Heart left ventricle (tissue), 16 donors: ENCODE measurements around the gene ABCC3. TPM values are rescaled to one million over a fixed set of nuclear protein-coding genes. Genes with fewer than 3 reads are reported as not detected.
"Not testable (repeated sequence)": the region's sequence is repeated elsewhere in the genome, so short reads cannot be mapped to it uniquely, and the experiment has no call there.

ENCODE experiments used
- ATAC-seq, 4 donors: fragments of 200-7000 bp; cut with Tn5 transposase; one replicate each; pipeline ENCODE4 v1.9.1; 2020 to 2022; ENCODE audit warnings: moderate library complexity in 4 of 4, mild to moderate bottlenecking in 3 of 4, moderate number of reproducible peaks in 1 of 4
- DNase-seq, 5 donors: peaks; one replicate each; pipeline ENCODE4 v3.0.0-alpha.2; 2020
- H3K27ac ChIP-seq, 12 donors: fragments of 200-600 bp; sonication (generic) in 4 of 12; one replicate each; pipeline versions ENCODE4 v1.5.0 to v1.8.0; 2016 to 2022; ENCODE audit warnings: mild to moderate bottlenecking in 2 of 12
- H3K27me3 ChIP-seq, 9 donors: fragments of 200-600 bp; sonication (generic) in 2 of 9; one replicate each; pipeline versions ENCODE4 v1.5.1 to v1.8.0; 2016 to 2022; ENCODE audit warnings: mild to moderate bottlenecking in 3 of 9
- H3K36me3 ChIP-seq, 9 donors: fragments of 200-600 bp; sonication (generic) in 2 of 9; one replicate each; pipeline versions ENCODE4 v1.5.0 to v1.8.0; 2018 to 2022; ENCODE audit warnings: mild to moderate bottlenecking in 2 of 9
- H3K4me1 ChIP-seq, 12 donors: fragments of 200-600 bp; sonication (generic) in 4 of 12; one replicate each; pipeline versions ENCODE4 v1.5.0 to v1.8.0; 2016 to 2022; ENCODE audit warnings: mild to moderate bottlenecking in 3 of 12
- H3K4me3 ChIP-seq, 12 donors: fragments of 200-600 bp; sonication (generic) in 4 of 12; one replicate each; pipeline versions ENCODE4 v1.5.0 to v1.8.0; 2017 to 2022; ENCODE audit warnings: mild to moderate bottlenecking in 9 of 12, moderate library complexity in 4 of 12
- H3K9me3 ChIP-seq, 12 donors: fragments of 200-600 bp; sonication (generic) in 4 of 12; one replicate each; pipeline versions ENCODE4 v1.5.0 to v1.8.0; 2016 to 2022; ENCODE audit warnings: mild to moderate bottlenecking in 1 of 12
- CTCF ChIP-seq, 12 donors: fragments of 200-600 bp; sonication (generic) in 4 of 12; IDR thresholded peaks; one replicate each; pipeline versions ENCODE4 v1.5.0 to v1.8.0; 2018 to 2022; ENCODE audit warnings: antibody characterized with exemption in 12 of 12, mild to moderate bottlenecking in 5 of 12
- POLR2A ChIP-seq, 2 donors: fragments of 450-650 bp; IDR thresholded peaks; one replicate each; pipeline ENCODE4 v1.6.1; 2017; ENCODE audit warnings: antibody characterized with exemption in 2 of 2, mild to moderate bottlenecking in 2 of 2, moderate library complexity in 2 of 2
- WGBS, 4 donors: extraction: QIAGEN DNeasy Blood & Tissue Kit in 2 of 4; methylation state at CpG; one replicate each; pipeline versions ENCODE4 v1.1.5 to v1.1.7; 2013 to 2018; 5-methylcytosine and 5-hydroxymethylcytosine counted together
- intact Hi-C, 10 donors: fragments of 100-400 bp; cut with DNase I; formaldehyde crosslinking; loops; one replicate each; pipeline versions ENCODE4 v1.11.1 to v1.14.2; 2022
- polyA plus RNA-seq, 2 donors: library from polyadenylated mRNA; stranded (reverse); fragments of 200-250 nt; gene quantifications; one replicate each; pipeline ENCODE4 v1.2.3, GENCODE V29; 2013
- total RNA-seq, 9 donors: library from RNA; depleted of rRNA in 2 of 9; stranded (reverse); fragments of >200 nt in 2 of 9; fragmentation: NEBNext Ultra II Directional in 3 of 9; extraction: Animal tissue kit (Norgen Biotek cat#: 25700) in 3 of 9; gene quantifications; one replicate each; pipeline versions ENCODE4 v1.1.0 to v1.2.4, GENCODE V29; 2016 to 2023
- donor health status: ischemic (EF 13 %, LVEDD 7.1; RV severe dilation, severe dysfunction).
- donor health status: healthy with polysubstance abuse.
- donor health status: DM: no; HTN: yes; CAD: no.
- donor health status: DM: no; HTN: no; CAD: no.
- donor health status: ischemic (EF 25% LVEDD 6.9; RV normal size, moderate dysfunction).
- donor health status: ischemic (EF 25% LVEDD 5.7; RV mildly dilated, moderate dysfunction).
- donor health status: healthy.
- donor health status: DM: yes; HTN: yes; CAD: no.
- donor health status: ischemic (EF 35%, LVEDD 5.7; RV mildly dilated, moderate dysfunction).
- donor health status: nonischemic (EF 11% LVEDD 7.7; RV severe dilation, severe dysfunction).
- donor health status: DM: yes; HTN: yes; CAD: no.
- donor health status: PGD.
- donor health status: ischemic (EF 29% LVEDD 5.4; RV normal size, mild dysfunction).
- donor health status: nonischemic (EF 23%, LVEDD 6.1; RV moderate dilation, normal function).

The ABCC3 gene
- total and polyA plus RNA-seq, 11 donors: 0.20 to 21.6 (median 1.3) TPM; not detected in 1

- WGBS, 4 donors: 89 to 92% (median 89%) methylated on average over 11 of the region's 11 CpGs
- intact Hi-C loops: loop anchor here in 4 of 10 donors (5.0 kb wide), 4 partner anchors 42 to 197 kb away; partner anchors contain the start of genes ABCC3 (in 1 of the 4) and SPATA20 (in 1 of the 4)
- H3K4me3 ChIP-seq: no peak overlapping the region
- no peak for TF ChIP-seq CTCF (IDR thresholded peaks at IDR 0.05)
- no peak for TF ChIP-seq POLR2A (IDR thresholded peaks at IDR 0.05)
- peaks cover 0 to 8% (median 0%) of the 10 kb centered on the region in 12 donors for H3K4me1 ChIP-seq
- no peaks in the 10 kb centered on the region for H3K36me3 ChIP-seq
- ATAC-seq: no peak
- DNase-seq: no peak
- no peak overlapping the region for H3K27ac ChIP-seq
- H3K27me3 ChIP-seq: no peaks in the 10 kb centered on the region
- H3K9me3 ChIP-seq: no peaks in the 10 kb centered on the region
Observed at GRCh38 chr17:50679008-50679544, 44.4 kb downstream of the ABCC3 start.

- 95 to 99% (median 96%) methylated on average over 5 of the region's 5 CpGs for WGBS, 4 donors
- intact Hi-C loops: loop anchor here in 9 of 10 donors (2.0 to 10.0 kb wide), 7 partner anchors 48 to 198 kb away; partner anchors contain the start of genes SPATA20 (in 4 of the 9) and ABCC3 (in 3 of the 9)
- Histone ChIP-seq H3K4me1 (peaks cover 0 to 8% (median 0%) of the 10 kb centered on the region in 12 donors), H3K27ac (no peak overlapping the region), H3K9me3 (no peaks in the 10 kb centered on the region), H3K4me3 (no peak overlapping the region), H3K36me3 (no peaks in the 10 kb centered on the region), H3K27me3 (no peaks in the 10 kb centered on the region)
- ATAC-seq (no peak), DNase-seq (no peak)
- no peak for TF ChIP-seq POLR2A (IDR thresholded peaks at IDR 0.05)
Observed at GRCh38 chr17:50680126-50680525, 45.4 kb downstream of the ABCC3 start.

GRCh38 chr17:50680543-50681262 is 46.0 kb downstream of the ABCC3 start:
- intact Hi-C loops: loop anchor here in 9 of 10 donors (1.0 to 10.0 kb wide), 8 partner anchors 48 to 198 kb away; partner anchors contain the start of genes SPATA20 (in 5 of the 9) and ABCC3 (in 3 of the 9)
- not testable (repeated sequence) for DNase-seq, H3K4me1 ChIP-seq, ATAC-seq, H3K9me3 ChIP-seq, H3K27me3 ChIP-seq, H3K36me3 ChIP-seq
- 75 to 78% (median 77%) methylated on average over 12 of the region's 12 CpGs for WGBS, 4 donors
- Histone ChIP-seq H3K27ac (peak overlapping the region in 1 of 12 donors; percentile 66), H3K4me3 (peak overlapping the region in 3 of 12 donors; percentile 0 to 19 (median 17))

GRCh38 chr17:50681263-50682200 is 46.9 kb downstream of the ABCC3 start:
- intact Hi-C loops: loop anchor here in 9 of 10 donors (1.0 to 10.0 kb wide), 8 partner anchors 49 to 199 kb away; partner anchors contain the start of genes SPATA20 (in 5 of the 9) and ABCC3 (in 3 of the 9)
- DNase-seq: peak in 3 of 5 donors; percentile 43 to 54 (median 51)
- WGBS, 4 donors: 55 to 60% (median 58%) methylated on average over 27 of the region's 27 CpGs

More at GRCh38 chr17:50681263-50682200, 46.9 kb downstream of the ABCC3 start:
- peak overlapping the region in 1 of 12 donors; percentile 66 for H3K27ac ChIP-seq
- peak overlapping the region in 3 of 12 donors; percentile 0 to 19 (median 17) for H3K4me3 ChIP-seq
- H3K36me3 ChIP-seq: no peaks in the 10 kb centered on the region
- no peaks in the 10 kb centered on the region for H3K9me3 ChIP-seq
- ATAC-seq: peak; percentile 29 to 72 (median 66)
- TF ChIP-seq POLR2A (IDR thresholded peaks at IDR 0.05): no peak
- TF ChIP-seq CTCF (IDR thresholded peaks at IDR 0.05): peak; percentile 32 to 65 (median 47)
- H3K27me3 ChIP-seq: no peaks in the 10 kb centered on the region
- H3K4me1 ChIP-seq: peaks cover 0 to 9% (median 5%) of the 10 kb centered on the region in 12 donors
